ENCODE data around the gene MTG1.
"Not testable (repeated sequence)": the region's sequence is repeated elsewhere in the genome, so short reads cannot be mapped to it uniquely, and the experiment has no call there.

MTG1 gene

GRCh38 chr10:133379152-133379800 is 14.7 kb upstream of the MTG1 start, which contains the start of gene PAOX:
PAOX (plus strand) TSS chr10:133379262; CDS start chr10:133379317, 55 bp downstream.
- peak in 1 of 2 experiments; percentile 27 for DNase-seq

DNA sequence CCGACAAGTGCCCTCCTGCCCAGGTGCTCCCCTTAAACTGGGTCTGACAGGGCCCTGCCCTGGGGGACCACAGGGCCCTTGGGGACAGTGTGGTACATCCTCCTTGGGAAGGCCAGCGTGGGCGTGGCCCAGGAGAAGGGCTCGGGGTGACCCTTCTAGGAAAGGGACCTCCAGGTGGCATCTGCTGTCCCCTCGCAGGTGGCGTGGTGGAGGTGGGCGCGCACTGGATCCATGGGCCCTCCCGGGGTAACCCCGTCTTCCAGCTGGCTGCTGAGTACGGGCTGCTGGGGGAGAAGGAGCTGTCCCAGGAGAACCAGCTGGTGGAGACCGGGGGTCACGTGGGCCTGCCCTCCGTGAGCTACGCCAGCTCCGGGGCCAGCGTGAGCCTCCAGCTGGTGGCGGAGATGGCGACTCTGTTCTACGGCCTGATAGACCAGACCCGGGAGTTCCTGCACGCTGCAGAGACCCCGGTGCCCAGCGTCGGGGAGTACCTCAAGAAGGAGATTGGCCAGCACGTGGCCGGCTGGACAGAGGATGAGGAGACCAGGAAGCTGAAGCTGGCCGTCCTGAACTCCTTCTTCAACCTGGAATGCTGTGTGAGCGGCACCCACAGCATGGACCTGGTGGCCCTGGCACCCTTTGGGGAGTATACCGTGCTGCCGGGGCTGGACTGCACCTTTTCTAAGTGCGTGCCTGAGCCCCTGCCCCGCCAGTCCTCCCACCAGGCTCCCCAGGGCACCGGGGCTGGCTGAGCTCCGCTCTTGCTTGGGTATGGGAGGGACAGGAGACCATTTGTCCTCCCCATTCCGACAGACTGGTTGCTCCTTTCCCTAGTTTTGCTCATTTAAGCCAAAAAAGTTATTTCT is 13.9 kb upstream of the MTG1 start:
- DNase-seq, result no peak

GRCh38 chr10:133381036-133381435 is 12.9 kb upstream of the MTG1 start:
- DNase-seq, result no peak

DNA sequence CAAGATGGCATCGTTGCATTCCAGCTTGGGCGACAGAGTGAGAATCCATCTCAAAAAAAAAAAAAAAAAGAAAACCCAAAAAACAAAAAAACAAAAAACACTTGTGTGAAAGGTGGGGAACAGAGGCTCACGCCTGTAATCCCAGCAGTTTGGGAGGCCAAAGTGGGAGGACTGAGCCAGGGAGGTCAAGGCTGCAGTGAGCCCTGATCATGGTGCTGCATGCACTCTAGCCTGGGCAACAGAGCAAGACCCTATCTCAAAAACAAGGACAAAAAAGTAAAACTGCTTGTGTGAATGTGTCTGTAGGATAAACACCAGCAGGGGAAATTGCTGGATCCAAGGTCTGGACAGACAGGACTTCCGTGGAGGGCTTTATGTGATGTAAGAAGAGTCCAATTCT is 10.4 kb upstream of the MTG1 start:
- no peak for DNase-seq

GRCh38 chr10:133384071-133384470 is 9.9 kb upstream of the MTG1 start:
- DNase-seq, result no peak

GRCh38 chr10:133385214-133385613 is 8.7 kb upstream of the MTG1 start:
- no peak for DNase-seq

- not testable (repeated sequence) for DNase-seq
Observed at GRCh38 chr10:133386951-133387350, 7.0 kb upstream of the MTG1 start.

- DNase-seq, result no peak
Observed at GRCh38 chr10:133388236-133388972, 5.6 kb upstream of the MTG1 start.

DNA sequence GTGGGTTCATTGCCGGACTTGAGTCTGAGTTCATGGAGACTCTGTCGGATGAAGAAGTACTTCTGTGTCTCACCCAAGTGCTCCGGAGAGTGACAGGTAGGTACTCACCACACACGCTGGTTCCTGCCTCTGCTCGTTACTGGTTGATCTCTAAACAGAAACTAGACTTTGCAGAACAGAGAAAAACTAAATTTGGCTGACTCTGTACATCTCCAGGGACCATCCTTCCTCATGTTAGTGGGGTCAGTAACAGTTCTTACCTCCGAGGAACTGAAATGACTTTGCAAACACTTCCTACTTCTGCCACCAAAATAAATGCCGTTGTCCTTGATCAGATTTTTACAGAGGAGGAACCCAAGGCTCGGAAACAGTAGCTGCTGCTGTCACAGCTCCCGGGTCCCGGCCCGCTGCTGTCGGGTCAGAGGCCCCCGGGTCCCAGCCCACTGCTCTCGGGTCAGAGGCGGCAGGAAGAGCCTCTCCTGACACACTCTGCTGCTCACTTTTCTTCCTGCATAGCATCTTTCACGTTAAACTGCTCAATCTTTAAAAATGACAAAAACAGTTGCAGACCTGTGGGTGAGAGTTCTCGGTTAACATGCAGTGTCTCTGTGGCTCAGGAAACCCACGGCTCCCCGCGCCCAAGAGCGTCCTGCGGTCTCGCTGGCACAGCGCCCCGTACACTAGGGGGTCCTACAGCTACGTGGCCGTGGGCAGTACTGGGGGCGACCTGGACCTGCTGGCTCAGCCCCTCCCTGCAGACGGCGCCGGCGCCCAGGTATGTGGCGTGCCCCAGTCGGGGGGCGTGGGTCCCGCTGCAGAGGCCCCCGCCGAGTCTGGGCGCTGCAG is 4.8 kb upstream of the MTG1 start:
- no peak for DNase-seq

GRCh38 chr10:133390597-133391248 is 3.2 kb upstream of the MTG1 start:
- no peak for DNase-seq

DNA sequence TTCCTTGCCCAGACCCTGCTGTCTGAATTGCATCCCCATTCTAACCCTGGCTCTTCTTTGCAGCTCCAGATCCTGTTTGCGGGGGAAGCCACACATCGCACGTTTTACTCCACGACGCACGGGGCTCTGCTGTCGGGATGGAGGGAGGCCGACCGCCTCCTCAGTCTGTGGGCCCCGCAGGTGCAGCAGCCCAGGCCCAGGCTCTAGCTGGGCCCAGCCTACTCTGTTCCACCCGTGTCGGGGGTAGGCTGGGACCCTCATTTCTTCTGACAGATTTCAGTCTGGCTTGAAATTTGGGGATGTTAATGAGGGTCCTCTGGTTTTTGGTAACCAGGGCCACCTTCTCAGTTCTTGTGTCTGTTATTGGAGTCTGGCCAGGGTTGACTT is 2.7 kb upstream of the MTG1 start:
- no peak for DNase-seq

GRCh38 chr10:133391761-133392518 is 2.0 kb upstream of the MTG1 start:
- DNase-seq, result no peak

DNA sequence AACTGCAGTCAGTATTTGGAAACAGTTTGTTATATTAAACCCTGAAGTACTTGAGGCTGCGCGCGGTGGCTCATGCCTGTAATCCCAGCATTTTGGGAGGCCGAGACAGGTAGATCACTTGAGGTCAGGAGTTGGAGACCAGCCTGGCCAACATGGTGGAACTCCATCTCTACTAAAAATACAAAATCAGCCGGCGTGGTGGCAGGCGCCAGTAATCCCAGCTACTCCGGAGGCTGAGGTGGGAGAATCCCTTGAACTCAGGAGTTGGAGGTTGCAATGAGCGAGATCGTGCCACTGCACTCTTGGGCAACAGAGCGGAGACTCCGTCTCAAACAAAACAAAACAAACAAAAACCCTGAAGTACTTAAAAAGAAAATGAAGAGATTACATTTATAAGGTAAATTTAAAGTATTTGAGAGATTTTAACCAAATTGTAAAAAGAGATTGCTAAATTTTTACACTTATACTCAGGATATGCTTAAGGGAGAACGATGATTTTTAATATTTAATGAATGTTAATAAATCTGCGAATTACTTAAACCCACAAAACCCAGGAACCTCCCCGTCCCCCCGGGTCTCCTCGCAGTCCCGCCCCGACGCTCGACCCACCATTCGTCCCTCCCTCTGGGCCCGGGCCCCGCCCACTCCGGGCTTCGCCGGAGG is 425 bp upstream of the MTG1 start:
- DNase-seq, result no peak

DNA sequence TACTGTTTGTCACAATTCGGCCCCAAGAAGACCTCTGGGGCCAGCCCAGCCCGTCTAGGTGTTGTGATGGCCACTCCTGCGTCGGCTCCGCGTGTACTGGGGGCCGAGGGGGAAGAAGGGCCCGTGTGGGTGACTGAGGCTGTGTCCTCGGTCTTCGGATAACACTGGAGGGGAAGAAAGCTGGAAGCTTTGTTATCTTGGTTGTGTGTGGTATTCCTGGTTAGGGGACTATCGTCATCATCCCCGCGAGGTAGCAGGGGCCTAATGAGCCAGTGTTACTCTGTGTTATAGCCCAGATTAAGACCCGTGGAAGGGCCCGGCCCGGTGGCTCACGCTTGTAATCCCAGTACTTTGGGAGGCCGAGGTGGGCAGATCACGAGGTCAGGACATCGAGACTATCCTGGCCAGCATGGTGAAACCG is 854 bp downstream of the MTG1 start:
- DNase-seq, result no peak

GRCh38 chr10:133396035-133396624 is 2.2 kb downstream of the MTG1 start:
- no peak for DNase-seq

DNA sequence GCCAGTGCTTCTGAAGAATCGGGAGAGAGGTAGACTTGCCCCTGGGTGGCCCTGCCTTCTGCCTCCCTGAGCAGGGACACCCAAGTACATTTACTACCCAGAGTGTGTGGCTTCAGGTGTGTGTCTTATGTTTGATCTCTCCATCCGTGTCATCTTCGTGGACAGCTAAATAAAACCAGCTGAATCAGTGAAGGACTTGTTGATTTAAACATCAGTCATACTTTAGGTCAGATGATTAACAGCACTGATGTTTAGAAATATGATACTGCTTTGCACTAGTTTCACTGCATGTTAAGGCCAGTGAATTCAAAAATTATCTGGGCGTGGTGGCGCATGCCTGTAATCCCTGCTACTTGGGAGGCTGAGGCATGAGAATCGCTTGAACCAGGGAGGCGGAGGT is 4.0 kb downstream of the MTG1 start:
- DNase-seq, result no peak

DNA sequence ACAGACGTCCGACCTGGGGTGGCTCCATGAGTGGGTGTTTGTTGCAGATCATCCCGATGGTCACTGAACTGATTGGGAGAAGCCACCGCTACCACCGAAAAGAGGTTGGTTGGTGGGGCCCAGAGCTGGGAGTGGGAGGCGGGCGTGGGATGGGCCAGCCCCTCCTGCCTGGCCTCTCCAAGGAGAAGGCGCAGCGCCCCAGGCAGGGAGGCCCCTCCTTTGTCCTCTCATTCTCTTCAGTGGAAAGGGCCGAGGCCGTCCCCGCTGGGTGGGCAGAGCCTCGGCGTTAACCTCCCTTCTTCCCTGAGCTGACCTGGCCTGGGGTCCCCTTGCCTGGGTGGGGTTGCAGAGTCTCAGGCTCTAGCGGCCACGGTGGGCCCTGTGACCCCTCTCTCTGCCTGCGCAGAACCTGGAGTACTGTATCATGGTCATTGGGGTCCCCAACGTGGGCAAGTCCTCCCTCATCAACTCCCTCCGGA is 5.2 kb downstream of the MTG1 start:
- no peak for DNase-seq

DNA sequence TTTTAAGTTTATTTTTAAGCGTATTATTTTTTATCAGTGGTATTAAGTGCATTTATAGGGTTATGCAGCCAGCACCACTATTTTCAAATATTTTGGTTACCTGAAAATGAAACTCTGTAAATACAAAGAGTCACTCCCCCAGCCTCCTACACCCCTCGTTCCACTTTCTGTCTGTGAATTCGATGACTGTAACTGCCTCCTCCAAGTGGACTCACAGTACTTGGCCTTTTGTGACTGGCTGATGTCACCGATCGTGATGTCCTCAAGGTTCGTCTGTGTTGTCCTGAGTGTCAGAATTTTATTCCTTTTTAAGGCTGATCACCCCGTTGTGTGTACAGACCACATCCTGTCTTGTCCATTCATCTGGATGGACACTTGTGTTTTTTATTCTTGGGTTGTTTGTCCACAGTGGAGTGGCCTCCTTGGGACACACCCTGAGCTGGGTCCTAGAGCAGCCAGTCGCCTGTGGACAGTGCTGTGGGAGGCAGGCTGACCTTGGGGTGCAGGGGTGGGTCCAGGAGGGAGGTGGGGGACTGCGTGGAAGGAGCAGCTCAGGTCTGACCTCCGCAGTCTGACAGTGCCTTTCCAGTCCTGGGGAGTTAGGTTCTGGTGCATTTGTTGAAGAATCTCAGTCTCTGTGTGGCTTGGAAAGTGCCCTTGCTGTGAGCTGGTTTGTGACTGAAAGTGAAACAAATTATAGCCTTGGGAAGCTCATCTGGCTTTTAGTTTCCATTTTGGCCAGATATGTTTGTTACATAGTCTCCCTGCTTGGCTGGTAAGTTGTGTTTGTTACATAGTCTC is 6.9 kb downstream of the MTG1 start:
- DNase-seq, result no peak

DNA sequence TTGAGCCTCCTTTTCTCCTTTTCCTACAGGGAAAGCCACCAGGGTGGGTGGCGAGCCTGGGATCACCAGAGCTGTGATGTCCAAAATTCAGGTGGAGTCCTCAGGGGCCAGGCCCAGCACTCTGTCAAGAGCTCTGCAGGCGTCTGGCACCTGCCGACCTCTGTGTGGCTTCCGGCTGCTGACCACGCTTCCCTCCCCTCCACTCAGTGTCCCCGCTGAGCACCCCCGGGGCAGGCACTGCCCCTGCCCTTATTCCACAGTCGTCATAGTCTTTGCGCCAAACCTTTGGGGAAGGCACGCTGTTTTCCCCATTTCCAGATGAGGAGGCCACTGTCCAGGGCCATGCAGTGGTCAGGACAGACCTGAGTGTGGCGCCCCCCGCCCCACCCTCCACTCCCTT is 7.5 kb downstream of the MTG1 start:
- DNase-seq, result no peak
